Measurements from ENCODE around the gene C16orf54.
"Not testable (repeated sequence)": the region's sequence is repeated elsewhere in the genome, so short reads cannot be mapped to it uniquely, and the experiment has no call there.

The C16orf54 gene, protein sequence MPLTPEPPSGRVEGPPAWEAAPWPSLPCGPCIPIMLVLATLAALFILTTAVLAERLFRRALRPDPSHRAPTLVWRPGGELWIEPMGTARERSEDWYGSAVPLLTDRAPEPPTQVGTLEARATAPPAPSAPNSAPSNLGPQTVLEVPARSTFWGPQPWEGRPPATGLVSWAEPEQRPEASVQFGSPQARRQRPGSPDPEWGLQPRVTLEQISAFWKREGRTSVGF

DNA sequence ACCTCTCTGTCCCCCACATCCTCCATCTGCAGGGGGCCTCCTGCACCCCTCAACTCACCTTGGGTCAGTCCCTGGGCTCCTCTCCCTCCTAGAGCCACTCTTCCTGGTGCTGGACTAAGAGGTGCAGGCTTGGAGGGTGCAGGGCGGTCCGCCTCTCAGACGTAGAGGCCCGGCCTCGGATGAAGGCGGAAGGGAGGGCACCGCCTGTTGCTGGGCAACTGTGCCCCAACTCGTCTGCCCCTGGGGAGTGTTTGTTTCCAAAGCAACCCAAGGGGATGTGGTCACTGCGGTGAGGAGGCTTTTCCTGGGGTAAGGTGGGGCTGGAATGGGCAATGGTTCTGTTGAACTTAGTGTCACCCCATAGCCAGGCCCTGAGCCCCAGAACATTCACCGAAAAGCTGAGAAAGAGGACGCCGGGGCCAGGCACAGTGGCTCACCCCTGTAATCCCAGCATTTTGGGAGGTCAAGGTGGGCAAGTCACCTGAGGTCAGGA, at the start of gene C16orf54:
C16orf54 (minus strand) TSS at position 138 of the 493 bp plus-strand sequence. CDS start 1,039 bp downstream, outside the sequence.
- DNase-seq = peak; percentile 59

DNA sequence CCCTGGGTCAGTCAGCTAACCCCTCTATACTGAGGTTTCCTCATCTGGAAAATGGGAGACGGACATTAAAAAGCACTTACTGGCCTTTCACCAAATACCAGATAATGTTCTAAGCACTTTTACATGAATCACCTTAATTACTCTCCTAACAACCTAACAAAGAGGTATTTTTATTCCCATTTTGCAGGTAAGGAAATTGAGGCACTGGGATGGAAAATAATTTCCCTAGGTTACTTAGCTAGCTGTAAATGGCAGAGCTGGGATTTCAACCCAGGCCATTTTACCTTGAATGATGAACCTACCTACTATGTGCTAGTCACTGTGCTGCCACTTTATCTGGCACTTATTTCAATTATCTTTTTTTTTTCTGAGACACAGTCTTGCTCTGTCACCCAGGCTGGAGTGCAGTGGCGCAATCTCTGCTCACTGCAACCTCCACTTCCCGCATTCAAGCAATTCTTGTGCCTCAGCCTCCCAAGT, 48.5 kb upstream of the C16orf54 start:
- no peak for DNase-seq

DNA sequence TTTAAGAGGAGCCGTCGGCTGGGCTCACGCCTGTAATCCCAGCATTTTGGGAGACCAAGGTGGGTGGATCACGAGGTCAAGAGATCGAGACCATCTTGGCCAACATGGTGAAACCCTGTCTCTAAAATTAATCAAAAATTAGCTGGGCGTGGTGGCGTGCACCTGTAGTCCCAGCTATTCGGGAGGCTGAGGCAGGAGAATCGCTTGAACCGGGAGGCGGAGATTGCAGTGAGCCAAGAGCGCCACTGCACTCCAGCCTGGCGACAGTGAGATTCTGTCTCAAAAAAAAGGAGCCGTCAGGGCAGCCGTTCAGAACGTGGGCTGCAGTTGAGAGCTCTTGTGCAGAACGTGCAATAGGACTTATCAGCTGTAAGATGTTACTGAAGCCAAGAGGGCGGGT, 47.4 kb upstream of the C16orf54 start:
- DNase-seq = not testable (repeated sequence)

DNA sequence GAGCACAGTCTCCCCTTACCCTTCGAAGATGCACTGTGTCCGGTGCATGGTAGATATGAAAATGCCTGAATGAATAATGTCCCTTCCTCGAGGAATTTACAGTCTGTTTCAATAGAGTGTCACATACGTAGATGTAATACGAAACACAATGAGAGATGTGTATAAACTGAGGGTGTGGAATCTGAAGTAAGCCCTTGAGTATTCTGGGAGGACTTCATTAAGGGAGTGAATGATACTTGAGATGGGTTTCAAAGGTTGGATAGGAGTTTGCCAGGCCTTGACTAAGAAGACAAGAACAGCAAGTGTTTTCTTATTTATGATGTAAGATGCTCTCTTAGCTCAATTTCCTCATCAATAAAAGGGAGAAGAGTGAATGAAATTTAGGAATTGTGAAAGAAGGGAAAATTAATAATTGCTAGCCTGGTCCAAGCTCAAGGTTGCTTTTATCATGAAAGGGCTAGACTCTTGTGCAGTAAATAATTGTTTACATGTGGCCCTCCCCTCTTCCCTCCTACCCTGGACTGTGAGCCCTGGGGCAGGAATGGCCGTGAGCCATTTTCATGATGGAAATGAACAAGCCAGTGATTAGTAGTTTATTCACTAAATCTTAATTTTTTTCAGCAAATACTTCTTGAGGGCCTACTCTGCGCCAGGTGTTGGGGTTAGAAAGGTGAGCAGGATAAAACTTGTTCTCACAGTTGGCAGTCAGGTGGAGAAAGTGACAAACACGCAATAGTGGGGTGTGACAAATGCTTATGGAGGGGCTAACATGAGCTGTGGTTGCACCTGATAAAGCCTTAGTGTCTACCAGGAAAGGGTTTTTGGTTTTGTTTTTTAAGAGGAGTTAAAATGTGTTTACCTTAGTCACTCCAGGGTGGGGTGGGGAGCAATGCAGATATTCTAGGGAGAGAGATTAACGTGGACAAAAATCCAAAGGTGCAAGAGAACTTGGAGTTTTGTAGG, 46.3 kb upstream of the C16orf54 start:
- DNase-seq = no peak

DNA sequence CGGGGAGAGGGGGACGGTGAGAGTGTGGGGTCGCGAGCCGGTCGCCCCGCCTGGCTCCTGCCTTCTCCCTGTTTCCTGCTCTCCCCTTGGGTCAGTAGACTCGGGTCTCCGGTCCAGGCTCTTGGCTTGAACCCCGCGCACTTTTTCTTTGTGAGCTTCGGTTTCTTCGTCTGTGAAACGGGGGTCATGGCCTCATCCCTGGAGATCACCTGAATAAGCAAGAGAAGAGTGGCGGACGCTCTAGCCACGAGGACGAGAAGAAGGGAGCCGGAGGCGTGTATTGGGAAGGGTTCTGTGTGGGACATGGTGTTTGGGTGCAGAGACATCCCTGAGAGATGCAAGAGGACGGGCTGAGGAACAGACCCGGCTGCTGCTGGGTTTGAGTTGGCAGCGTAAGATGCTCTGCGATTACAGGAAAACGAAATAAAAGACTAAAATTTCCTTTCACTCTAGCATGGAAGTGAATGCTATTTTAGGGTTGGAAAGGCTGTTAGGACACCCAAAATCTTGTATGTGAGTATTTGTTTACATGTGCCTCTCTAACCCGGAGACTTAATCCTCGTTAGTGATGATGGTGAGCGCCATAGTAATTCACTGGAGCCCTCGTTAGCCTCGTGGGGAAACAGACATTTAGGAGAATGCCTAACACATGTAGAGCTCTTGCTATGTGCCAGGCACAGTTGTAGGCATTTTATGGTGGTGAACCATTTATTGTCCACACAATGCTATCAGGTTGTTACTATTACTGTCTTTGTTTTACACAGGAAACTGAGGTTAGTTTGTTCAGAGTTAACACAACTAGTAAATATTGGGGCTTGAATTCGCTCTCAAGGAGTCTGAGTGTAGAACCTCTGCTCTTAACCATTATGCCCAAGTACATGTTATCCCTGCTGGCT, 45.4 kb upstream of the C16orf54 start:
- DNase-seq = no peak

DNA sequence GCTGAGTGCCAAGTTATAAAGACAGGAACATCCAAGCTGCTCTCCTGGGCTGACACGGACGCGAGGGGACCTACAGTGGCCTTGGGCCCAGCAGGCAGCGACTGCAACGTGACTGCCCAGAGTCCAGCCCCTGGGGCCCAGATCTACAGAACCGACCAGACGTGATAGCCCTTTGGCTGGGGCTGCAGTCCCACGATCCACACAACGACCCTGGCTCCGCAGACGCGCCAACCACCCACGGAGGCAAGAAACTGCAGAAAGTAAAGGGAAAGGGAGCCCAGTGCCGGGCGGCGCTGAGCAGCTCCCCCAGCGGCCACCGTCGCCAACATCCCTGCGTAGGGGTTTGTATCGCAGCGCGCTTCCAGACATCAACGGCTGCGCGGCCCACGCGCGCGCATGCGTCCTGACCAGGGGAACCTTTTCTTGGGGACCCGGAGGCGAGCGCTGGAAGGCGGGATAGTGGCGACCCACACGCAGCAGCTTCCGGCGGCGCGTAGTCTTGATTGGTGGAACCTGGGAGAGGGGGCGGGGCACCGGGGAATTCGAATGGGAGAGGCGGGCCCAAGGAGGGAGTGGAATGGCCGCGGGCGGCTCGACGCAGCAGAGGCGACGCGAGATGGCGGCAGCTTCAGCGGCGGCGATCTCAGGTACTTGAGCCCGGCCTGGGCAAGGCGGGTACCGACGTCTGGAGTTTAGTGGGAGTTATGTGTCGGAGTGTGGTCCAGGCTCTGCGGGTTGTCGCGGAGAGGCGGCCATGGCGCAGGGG, 44.6 kb upstream of the C16orf54 start, which contains the start of gene KIF22:
KIF22 (plus strand) TSS at position 569 of the 766 bp plus-strand sequence; CDS start at position 578, 9 bp downstream.
- peak; percentile 99 for DNase-seq

DNA sequence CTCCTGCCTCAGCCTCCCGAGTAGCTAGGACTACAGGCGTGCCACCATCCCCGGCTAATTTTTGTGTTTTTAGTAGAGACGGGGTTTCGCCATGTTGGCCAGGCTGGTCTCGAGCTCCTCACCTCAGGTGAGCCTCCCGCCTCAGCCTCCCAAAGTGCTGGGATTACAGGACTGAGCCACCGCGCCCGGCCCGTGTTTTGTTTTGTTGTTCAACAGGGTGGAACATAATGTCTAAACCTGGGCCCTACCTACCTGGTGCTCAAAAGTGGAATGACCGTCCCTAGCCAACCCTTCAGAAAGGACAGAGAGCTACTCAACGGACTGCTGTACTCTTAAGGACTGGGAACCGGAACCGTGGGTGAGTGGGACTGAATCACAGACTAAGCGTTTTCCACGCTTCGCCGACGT, 44.0 kb upstream of the C16orf54 start:
- no peak for DNase-seq

DNA sequence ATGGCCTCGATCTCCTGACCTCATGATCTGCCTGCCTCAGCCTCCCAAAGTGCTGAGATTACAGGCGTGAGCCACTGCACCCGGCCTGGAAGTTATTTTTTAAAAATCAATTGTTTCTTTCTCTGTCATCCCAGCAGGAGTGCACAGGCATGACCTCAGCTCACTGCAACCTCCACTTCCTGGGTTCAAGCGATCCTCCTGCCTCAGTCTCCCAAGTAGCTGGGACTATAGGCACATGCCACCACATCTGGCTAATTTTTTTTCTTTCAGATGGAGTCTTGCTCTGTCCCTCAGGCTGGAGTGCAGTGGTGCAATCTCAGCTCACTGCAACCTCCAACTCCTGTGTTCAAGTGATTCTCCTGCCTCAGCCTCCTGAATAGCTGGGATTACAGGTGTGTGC, 41.4 kb upstream of the C16orf54 start:
- not testable (repeated sequence) for DNase-seq

DNA sequence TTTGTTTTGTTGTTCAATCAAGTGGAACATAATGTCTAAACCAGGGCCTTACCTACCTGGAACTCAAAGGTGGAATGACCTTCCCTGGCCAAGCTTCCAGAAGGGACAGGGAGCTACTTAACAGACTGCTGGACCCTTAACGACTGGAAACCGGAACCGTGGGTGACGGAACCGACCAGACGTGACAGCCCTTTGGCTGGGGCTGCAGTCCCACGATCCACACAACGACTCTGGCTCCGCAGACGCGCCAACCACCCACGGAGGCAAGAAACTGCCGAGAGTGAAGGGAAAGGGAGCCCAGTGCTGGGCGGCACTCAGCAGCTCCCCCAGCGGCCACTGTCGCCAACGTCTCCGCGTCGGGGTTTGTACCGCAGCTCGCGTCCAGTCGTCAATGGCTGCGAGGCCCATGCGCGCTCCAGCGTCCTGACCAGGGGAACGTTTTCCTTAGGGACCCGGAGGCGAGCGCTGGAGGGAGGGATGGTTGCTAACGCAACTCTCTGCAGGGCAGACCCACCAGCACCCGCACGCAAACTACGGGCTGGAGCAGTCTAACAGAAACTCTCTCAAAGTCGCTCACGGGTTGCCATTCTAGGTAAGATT, 39.2 kb upstream of the C16orf54 start:
- DNase-seq = no peak

DNA sequence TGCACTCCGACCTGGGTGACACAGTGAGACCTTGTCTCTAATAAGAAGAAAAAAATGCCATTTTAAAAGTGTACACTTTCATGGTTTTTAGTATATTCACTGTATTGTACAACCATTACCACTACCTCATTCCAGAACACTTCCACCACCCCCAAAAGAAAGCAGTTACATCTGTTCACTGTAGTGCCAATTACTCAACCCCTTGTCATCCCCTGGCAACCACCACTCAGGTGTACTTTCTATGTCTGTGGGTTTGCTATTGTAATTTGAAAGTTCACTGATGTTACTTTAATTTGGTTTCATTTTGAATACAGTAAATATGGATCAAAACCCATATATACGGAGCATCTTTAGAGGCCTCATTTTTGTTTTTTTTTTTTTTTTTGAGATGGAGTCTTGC, 38.4 kb upstream of the C16orf54 start:
- DNase-seq = no peak

DNA sequence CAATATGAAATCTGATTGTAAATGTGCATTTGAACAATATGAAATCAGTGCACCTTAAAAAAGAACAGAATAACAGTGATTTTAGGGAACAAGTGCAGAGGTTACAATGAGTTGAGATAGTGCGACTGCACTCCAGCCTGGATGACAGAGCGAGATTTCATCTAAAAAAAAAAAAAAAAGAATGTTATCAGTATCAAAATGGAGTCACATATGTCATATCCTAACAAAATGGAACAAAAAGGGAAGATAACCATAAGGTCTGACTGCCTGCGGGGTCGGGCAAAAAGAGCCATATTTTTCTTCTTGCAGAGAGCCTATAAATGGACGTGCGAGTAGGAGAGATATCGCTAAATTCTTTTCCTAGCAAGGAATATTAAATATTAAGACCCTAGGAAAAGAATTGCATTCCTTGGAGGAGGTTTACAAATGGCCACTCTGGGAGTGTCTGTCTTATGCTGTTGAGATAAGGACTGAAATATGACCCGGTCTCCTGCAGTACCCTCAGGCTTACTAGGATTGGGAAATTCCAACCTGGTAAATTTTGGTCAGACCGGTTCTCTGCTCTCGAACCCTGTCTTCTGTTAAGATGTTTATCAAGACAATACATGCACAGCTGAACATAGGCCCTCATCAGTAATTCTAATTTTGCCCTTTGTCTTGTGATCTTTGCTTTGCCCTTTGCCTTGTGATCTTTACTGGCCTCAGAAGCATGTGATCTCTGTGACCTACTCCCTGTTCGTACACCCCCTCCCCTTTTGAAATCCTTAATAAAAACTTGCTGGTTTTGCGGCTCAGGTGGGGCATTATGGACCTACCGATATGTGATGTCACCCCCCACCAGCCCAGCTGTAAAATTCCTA, 37.5 kb upstream of the C16orf54 start:
- DNase-seq = not testable (repeated sequence)

DNA sequence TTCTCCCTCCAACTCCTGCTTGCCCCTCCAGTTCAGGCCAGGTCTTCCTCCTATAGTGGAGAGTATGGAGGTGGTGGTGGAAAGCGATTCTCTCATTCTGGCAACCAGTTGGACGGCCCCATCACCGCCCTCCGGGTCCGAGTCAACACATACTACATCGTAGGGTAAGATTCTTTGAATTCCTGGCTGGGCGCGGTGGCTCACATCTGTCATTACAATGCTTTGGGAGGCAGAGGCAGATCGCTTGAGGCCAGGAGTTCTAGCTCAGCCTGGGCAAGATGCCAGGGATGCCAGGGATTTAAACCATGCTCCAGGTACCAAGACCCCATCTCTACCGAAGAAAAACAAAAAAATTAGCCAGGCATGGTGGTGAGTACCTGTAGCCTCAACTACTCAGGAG, 33.7 kb upstream of the C16orf54 start:
- DNase-seq = no peak

DNA sequence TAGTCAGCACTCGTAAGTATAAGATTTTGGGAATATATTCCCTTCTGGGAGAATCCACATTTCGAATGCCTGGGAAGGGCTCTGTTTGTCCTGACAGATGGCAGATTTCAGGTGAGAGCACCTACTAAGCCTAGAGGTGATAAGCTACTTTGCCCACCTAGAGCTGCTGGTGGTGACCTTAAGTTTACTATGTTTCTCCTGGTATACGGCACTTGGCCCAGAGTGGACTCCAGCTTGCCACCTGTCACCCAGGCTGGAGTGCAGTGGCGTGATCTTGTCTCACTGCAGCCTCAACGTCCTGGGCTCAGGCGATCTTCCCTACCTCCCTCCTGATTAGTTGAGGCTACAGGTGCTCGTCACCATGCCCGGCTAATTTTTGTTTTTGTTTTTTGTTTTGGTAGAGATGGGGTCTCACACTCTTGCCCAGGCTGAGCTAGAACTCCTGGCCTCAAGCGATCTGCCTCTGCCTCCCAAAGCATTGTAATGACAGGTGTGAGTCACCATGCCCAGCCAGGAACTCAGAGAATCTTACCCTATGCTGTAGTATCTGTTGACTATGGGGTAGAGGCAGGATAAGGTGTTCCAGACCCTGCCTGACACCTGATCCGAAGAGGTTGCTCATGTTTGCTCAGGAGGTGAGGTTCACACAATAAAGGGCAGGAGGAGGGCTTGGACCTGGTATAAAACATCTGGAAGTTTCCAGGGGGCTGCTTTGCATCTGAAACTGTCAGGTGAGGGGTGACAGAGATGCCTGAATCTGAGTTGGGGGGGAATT, 32.0 kb upstream of the C16orf54 start, which contains the start of gene ZG16:
ZG16 (plus strand) TSS at position 681 of the 775 bp plus-strand sequence. CDS start 1,011 bp downstream, outside the sequence.
- no peak for DNase-seq

DNA sequence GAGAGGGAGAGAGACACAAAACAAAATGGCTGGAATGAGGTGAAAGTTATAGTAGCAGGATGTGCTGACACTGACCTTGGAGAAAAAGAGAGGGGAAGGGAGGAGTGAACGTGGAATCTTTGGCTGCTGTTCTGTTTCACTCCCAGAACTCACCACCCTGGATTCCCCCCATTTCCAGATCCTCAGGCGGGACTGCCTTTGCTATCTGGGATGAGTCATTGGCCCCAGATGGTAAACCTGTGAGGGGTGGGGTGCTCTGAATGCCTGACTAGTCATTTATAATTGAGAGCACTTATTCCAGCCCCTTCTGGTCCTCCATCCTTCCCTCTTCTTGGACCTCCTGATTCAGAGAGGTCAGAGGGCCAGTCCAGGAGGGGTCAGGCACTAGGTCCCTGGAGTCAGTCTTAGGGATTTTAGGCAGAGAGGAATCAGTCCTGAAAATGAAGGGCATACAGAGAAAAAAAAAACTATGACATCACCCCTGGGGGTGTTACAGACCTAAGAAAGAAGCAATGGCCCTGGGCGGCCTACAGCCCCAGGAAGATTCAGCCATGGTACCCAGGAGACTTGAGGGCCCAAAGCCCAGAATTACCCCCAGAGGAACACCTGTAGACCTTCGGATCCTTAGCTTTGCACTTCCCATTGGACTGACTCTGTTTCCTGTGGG, 30.1 kb upstream of the C16orf54 start:
- DNase-seq = no peak

DNA sequence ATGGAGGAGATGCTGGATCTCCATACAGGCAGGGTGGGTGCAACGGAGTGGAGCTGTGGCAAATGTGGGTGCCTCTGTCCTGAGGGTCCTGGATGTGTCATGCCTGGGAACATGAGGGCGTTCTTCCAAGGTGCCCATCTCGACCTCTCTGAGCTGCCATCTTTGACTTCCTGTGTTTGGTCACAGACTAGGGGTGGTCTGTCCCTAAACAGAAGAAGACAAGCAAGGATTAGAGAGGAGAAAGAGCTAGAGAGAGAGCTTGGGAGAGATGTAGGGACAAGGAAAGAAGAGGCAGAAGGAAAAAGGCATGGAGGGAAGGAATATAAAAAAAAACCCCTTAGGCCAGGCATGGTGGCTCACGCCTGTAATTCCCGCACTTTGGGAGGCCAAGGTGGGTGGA, 28.9 kb upstream of the C16orf54 start:
- no peak for DNase-seq

DNA sequence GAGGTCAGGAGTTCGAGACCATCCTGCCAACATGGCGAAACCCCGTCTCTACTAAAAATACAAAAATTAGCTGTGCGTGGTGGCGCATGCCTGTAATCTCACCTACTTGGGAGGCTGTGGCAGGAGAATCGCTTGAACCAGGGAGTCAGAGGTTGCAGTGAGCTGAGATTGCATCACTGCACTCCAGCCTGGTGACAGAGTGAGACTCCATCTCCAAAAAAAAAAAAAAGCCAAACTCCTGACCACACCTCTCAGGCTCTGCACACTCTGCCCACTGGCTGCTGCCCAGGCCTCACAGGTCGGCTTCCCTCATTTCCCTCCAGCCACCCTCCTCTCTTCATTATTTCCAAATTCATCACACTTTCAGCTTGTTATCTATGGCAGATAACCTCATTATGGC, 26.5 kb upstream of the C16orf54 start:
- not testable (repeated sequence) for DNase-seq

DNA sequence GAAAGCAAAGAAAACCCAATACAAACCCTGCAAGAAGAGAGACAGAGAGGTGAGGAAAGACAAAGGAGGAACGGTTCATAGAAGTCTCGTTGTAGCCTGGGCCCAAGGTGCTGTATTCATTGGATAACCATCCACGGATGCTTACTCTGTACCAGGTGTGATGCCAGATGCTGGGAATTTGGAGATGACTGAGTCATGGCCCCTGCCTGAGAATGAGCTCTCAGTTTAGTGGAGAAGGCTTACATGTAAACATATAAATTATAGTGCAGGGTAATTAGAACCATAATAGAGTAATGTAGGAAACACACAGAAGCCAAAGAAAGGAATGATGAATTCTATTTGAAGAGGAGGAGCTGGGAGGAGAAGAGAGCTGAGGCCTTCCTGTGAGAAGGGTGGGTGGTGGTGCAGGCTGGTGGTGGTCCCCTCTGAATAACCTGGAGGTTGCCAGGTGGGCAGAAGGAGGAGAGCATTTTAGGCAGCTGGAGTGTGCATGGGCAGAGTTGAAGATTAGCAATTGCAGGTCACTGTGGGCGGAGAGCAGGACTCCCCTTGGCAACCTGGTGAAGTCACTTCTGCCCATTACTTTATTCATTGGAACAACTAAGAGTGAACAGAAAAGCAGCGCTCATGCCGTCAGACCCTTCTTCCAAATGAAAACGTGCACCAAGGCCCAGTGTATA, 24.6 kb upstream of the C16orf54 start:
- DNase-seq = no peak

DNA sequence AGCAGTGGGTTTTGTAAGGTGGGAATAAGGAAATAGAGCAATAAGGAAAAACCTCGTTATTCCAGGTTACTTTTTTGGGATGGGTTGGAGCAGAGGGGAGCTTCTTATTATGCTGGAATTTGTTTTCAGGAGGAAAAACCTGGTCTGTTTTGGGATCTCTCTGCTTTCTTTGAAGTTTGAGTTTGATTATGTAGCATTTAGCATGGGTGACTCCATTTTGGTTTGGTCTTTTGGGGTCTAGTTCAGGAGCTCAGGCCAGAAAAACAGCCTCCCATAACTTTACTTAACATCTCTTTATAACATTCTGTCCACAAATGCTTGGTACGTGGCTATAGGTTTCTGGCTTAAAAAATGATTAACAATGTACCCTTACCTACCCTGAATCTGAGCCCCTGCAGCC, 23.7 kb upstream of the C16orf54 start:
- DNase-seq = no peak

Measured in NK-92 treated with Interleukin-12 subunit alpha and Interleukin-12 subunit beta, amount 100 ng/mL, for 24 hours (cell line).